Measurements from ENCODE around the gene ZC3H4. TPM values are rescaled to one million over a fixed set of nuclear protein-coding genes. Genes with fewer than 3 reads are reported as not detected.
A peak's percentile ranks its signal among the peaks of the same experiment; 100 is the strongest.

The ZC3H4 gene
- total and polyA plus RNA-seq, 9 of the 15 experiments (the other 6 are each of a cell fraction or from before 2014, with no cell fraction given): 2.2 to 75.6 (median 18.3) TPM

- TF ChIP-seq, protein P1, sequence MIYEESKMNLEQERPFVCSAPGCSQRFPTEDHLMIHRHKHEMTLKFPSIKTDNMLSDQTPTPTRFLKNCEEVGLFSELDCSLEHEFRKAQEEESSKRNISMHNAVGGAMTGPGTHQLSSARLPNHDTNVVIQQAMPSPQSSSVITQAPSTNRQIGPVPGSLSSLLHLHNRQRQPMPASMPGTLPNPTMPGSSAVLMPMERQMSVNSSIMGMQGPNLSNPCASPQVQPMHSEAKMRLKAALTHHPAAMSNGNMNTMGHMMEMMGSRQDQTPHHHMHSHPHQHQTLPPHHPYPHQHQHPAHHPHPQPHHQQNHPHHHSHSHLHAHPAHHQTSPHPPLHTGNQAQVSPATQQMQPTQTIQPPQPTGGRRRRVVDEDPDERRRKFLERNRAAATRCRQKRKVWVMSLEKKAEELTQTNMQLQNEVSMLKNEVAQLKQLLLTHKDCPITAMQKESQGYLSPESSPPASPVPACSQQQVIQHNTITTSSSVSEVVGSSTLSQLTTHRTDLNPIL (CRISPR knock-in tag; IDR thresholded peaks at IDR 0.05): no peak
- TF ChIP-seq, protein P2, sequence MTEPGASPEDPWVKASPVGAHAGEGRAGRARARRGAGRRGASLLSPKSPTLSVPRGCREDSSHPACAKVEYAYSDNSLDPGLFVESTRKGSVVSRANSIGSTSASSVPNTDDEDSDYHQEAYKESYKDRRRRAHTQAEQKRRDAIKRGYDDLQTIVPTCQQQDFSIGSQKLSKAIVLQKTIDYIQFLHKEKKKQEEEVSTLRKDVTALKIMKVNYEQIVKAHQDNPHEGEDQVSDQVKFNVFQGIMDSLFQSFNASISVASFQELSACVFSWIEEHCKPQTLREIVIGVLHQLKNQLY (CRISPR knock-in tag; conservative IDR thresholded peaks at IDR 0.05): no peak
- TF ChIP-seq RBM39 (optimal IDR thresholded peaks at IDR 0.05; ENCODE audit: low read depth, low read length) (no peak), USF1 (CRISPR knock-in tag; IDR thresholded peaks at IDR 0.05) (peak; percentile 100), ELF1 (tag; IDR thresholded peaks at IDR 0.05) (peak; percentile 44), PTTG1 (tag; IDR thresholded peaks at IDR 0.05; ENCODE audit: low read depth) (no peak), ZBTB2 (IDR thresholded peaks at IDR 0.05) (no peak), ZFP91 (CRISPR knock-in tag; IDR thresholded peaks at IDR 0.05) (no peak), ZBTB7A (IDR thresholded peaks at IDR 0.05; ENCODE audit: borderline replicate concordance, control insufficient read depth, low read depth, low read length) (no peak), ZNF3 (CRISPR knock-in tag; IDR thresholded peaks at IDR 0.05) (no peak), LCOR (CRISPR knock-in tag; IDR thresholded peaks at IDR 0.05) (peak; percentile 71; the same call in 1 of the 2 replicates), ZNF174 (CRISPR knock-in tag; IDR thresholded peaks at IDR 0.05) (no peak)
- TF ChIP-seq, protein P3, sequence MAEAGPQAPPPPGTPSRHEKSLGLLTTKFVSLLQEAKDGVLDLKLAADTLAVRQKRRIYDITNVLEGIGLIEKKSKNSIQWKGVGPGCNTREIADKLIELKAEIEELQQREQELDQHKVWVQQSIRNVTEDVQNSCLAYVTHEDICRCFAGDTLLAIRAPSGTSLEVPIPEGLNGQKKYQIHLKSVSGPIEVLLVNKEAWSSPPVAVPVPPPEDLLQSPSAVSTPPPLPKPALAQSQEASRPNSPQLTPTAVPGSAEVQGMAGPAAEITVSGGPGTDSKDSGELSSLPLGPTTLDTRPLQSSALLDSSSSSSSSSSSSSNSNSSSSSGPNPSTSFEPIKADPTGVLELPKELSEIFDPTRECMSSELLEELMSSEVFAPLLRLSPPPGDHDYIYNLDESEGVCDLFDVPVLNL (CRISPR knock-in tag; IDR thresholded peaks at IDR 0.05; ENCODE audit: low read depth): no peak
- TF ChIP-seq, protein P4, sequence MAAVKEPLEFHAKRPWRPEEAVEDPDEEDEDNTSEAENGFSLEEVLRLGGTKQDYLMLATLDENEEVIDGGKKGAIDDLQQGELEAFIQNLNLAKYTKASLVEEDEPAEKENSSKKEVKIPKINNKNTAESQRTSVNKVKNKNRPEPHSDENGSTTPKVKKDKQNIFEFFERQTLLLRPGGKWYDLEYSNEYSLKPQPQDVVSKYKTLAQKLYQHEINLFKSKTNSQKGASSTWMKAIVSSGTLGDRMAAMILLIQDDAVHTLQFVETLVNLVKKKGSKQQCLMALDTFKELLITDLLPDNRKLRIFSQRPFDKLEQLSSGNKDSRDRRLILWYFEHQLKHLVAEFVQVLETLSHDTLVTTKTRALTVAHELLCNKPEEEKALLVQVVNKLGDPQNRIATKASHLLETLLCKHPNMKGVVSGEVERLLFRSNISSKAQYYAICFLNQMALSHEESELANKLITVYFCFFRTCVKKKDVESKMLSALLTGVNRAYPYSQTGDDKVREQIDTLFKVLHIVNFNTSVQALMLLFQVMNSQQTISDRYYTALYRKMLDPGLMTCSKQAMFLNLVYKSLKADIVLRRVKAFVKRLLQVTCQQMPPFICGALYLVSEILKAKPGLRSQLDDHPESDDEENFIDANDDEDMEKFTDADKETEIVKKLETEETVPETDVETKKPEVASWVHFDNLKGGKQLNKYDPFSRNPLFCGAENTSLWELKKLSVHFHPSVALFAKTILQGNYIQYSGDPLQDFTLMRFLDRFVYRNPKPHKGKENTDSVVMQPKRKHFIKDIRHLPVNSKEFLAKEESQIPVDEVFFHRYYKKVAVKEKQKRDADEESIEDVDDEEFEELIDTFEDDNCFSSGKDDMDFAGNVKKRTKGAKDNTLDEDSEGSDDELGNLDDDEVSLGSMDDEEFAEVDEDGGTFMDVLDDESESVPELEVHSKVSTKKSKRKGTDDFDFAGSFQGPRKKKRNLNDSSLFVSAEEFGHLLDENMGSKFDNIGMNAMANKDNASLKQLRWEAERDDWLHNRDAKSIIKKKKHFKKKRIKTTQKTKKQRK (IDR thresholded peaks at IDR 0.05; ENCODE audit: borderline replicate concordance, low read depth, low read length): no peak
Observed at GRCh38 chr19:47112997-47113849, at the start of gene ZC3H4 (continued).
